Smooth muscle cell (in vitro differentiated cells): ENCODE measurements around the gene DENR. TPM values are rescaled to one million over a fixed set of nuclear protein-coding genes. Genes with fewer than 3 reads are reported as not detected.
A peak's percentile ranks its signal among the peaks of the same experiment; 100 is the strongest.

Experiments
- DNase-seq: peaks from one replicate; lab custom pipeline; 2025; ENCODE audit not compliant: unreplicated experiment; lab: John Stamatoyannopoulos, UW
- H2AFZ ChIP-seq: fragments of 200-600 bp; sonication (generic); 2 replicates; pipeline ENCODE4 v1.6.0; 2016; ENCODE audit warnings: antibody characterized with exemption, low read depth, mild to moderate bottlenecking
- H3F3A ChIP-seq: fragments of 200-600 bp; sonication (generic); 2 replicates; pipeline ENCODE4 v1.6.0; 2017; ENCODE audit warnings: antibody characterized with exemption, low read depth
- H3K27ac ChIP-seq: fragments of 200-600 bp; sonication (generic); 2 replicates; pipeline ENCODE4 v1.5.1; 2016; ENCODE audit warnings: low read depth, mild to moderate bottlenecking
- H3K27me3 ChIP-seq: fragments of 200-600 bp; sonication (generic); 2 replicates; pipeline ENCODE4 v1.6.1; 2016; ENCODE audit warnings: low read depth, mild to moderate bottlenecking
- H3K36me3 ChIP-seq: fragments of 200-600 bp; sonication (generic); 2 replicates; pipeline ENCODE4 v1.5.1; 2016; ENCODE audit warnings: low read depth
- H3K4me1 ChIP-seq: fragments of 200-600 bp; sonication (generic); 2 replicates; pipeline ENCODE4 v1.5.1; 2016; ENCODE audit warnings: low read depth
- H3K4me2 ChIP-seq: fragments of 200-600 bp; sonication (generic); 2 replicates; pipeline ENCODE4 v1.6.0; 2016; ENCODE audit warnings: mild to moderate bottlenecking
- H3K4me3 ChIP-seq: fragments of 200-600 bp; sonication (generic); 2 replicates; pipeline ENCODE4 v1.5.1; 2016; ENCODE audit warnings: mild to moderate bottlenecking
- H3K79me2 ChIP-seq: fragments of 200-600 bp; sonication (generic); 2 replicates; pipeline ENCODE4 v1.6.0; 2016; ENCODE audit warnings: low read depth, mild to moderate bottlenecking
- H3K9ac ChIP-seq: fragments of 200-600 bp; sonication (generic); 2 replicates; pipeline ENCODE4 v1.6.0; 2016; ENCODE audit warnings: low read depth
- H3K9me3 ChIP-seq: fragments of 200-600 bp; sonication (generic); replicated peaks from 2 replicates; pipeline ENCODE4 v1.5.1; 2016; ENCODE audit warnings: low read depth
- H4K20me1 ChIP-seq: fragments of 200-600 bp; sonication (generic); 2 replicates; pipeline ENCODE4 v1.6.0; 2016; ENCODE audit warnings: low read depth
- CTCF ChIP-seq: fragments of 200-600 bp; sonication (generic); IDR thresholded peaks from 2 replicates; pipeline ENCODE4 v1.5.1; 2017; ENCODE audit warnings: borderline replicate concordance, mild to moderate bottlenecking, antibody characterized with exemption; ENCODE audit not compliant: insufficient read depth, poor library complexity, severe bottlenecking
- WGBS: methylation state at CpG from one replicate; pipeline ENCODE4 v1.1.7; 2016; ENCODE audit warnings: low lambda C conversion rate; 5-methylcytosine and 5-hydroxymethylcytosine counted together
- polyA plus RNA-seq: library from polyadenylated mRNA; unstranded; fragments of >200 nt; fragmentation: Nextera tagmentation; extraction: Ambion mirVana; gene quantifications from 2 replicates; pipeline ENCODE4 v1.2.1, GENCODE V29; 2016
- total RNA-seq: library from RNA; depleted of rRNA; stranded (reverse); fragments of >200 nt; gene quantifications from 2 replicates; pipeline ENCODE4 v1.2.3, GENCODE V29; 2014

Gene DENR
- total and polyA plus RNA-seq, 2 experiments from 2014 or later: 36.3 to 49.7 TPM

- peak overlapping the region; percentile 95 for H3K9ac ChIP-seq
- 97% methylated on average over 1 of the region's 1 CpG for WGBS
Measured at GRCh38 chr12:122754790-122755189, 2.2 kb downstream of the DENR start.

GRCh38 chr12:122757568-122757967 is 4.9 kb downstream of the DENR start:
- 100% methylated on average over 1 of the region's 1 CpG for WGBS
- peaks cover 77% of the 10 kb centered on the region for H3K79me2 ChIP-seq
- TF ChIP-seq CTCF: no peak

More at GRCh38 chr12:122754790-122755189, 2.2 kb downstream of the DENR start:
- no peak overlapping the region for H2AFZ ChIP-seq
- H3K36me3 ChIP-seq: peaks cover 5% of the 10 kb centered on the region
- DNase-seq: no peak
- H3K4me2 ChIP-seq: no peak overlapping the region
- no peak overlapping the region for H3K27ac ChIP-seq
- peaks cover 62% of the 10 kb centered on the region for H3K79me2 ChIP-seq
- H4K20me1 ChIP-seq: peaks cover 15% of the 10 kb centered on the region
- no peaks in the 10 kb centered on the region for H3F3A ChIP-seq
- H3K9me3 ChIP-seq: no peaks in the 10 kb centered on the region
- H3K4me3 ChIP-seq: no peak overlapping the region
- no peak for TF ChIP-seq CTCF
- H3K27me3 ChIP-seq: no peaks in the 10 kb centered on the region
- H3K4me1 ChIP-seq: peaks cover 15% of the 10 kb centered on the region

GRCh38 chr12:122785503-122785902 is 32.9 kb downstream of the DENR start:
- H3K4me1 ChIP-seq: no peaks in the 10 kb centered on the region
- no peak overlapping the region for H3K27ac ChIP-seq
- H3K36me3 ChIP-seq: no peaks in the 10 kb centered on the region
- DNase-seq: no peak
- WGBS: 96% methylated on average over 7 of the region's 7 CpGs
- no peak for TF ChIP-seq CTCF
- no peaks in the 10 kb centered on the region for H3F3A ChIP-seq
- H3K27me3 ChIP-seq: no peaks in the 10 kb centered on the region
- H4K20me1 ChIP-seq: no peaks in the 10 kb centered on the region
- no peaks in the 10 kb centered on the region for H3K9me3 ChIP-seq
- no peak overlapping the region for H2AFZ ChIP-seq
- no peak overlapping the region for H3K9ac ChIP-seq
- H3K4me2 ChIP-seq: no peak overlapping the region
- no peak overlapping the region for H3K4me3 ChIP-seq
- no peaks in the 10 kb centered on the region for H3K79me2 ChIP-seq

More at GRCh38 chr12:122757568-122757967, 4.9 kb downstream of the DENR start:
- Histone ChIP-seq H3K4me3 (no peak overlapping the region), H3K27ac (no peak overlapping the region), H3K36me3 (peaks cover 13% of the 10 kb centered on the region), H3F3A (no peaks in the 10 kb centered on the region), H3K4me1 (peaks cover 9% of the 10 kb centered on the region), H4K20me1 (peaks cover 40% of the 10 kb centered on the region), H3K4me2 (no peak overlapping the region), H3K9me3 (no peaks in the 10 kb centered on the region), H3K27me3 (no peaks in the 10 kb centered on the region), H2AFZ (no peak overlapping the region), H3K9ac (no peak overlapping the region)
- no peak for DNase-seq

GRCh38 chr12:122788387-122788786 is 35.8 kb downstream of the DENR start:
- Histone ChIP-seq H3K9me3 (no peaks in the 10 kb centered on the region), H3K4me3 (no peak overlapping the region), H3K79me2 (no peaks in the 10 kb centered on the region), H3K27ac (no peak overlapping the region), H4K20me1 (no peaks in the 10 kb centered on the region), H3K4me1 (no peaks in the 10 kb centered on the region), H3K4me2 (no peak overlapping the region), H2AFZ (no peak overlapping the region), H3K9ac (no peak overlapping the region), H3K27me3 (no peaks in the 10 kb centered on the region), H3K36me3 (no peaks in the 10 kb centered on the region), H3F3A (no peaks in the 10 kb centered on the region)
- WGBS: 81% methylated on average over 4 of the region's 4 CpGs
- no peak for TF ChIP-seq CTCF
- no peak for DNase-seq
